ENCODE measurements around the gene EML4.

EML4 gene

DNA sequence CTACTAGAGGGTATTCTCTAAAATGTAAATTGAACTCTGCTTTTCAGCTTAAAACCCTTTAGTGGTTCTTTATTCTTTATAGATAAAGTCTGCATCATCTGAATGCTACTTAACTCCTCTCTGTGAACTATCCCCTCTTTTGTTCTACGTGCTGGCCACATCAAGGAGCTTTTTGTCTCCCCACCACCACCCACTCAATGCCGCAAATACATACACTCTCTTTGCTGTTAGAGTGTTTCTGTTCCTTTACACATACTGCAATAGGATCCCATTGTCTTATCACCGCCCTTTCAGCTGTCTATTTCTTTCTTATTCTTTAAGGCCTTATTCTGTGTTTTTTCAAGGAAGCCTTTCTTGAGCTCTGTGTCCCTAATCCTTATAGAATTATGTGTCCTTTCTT lies 83.3 kb downstream of the EML4 start:
- no peak overlapping the region for H3K4me3 ChIP-seq (replicated peaks; ENCODE audit: insufficient read depth, low read length)
- DNase-seq (ENCODE audit: low read depth in 1 of 2, low spot score in 1 of 2): no peak
- H3K27ac ChIP-seq (replicated peaks): no peak overlapping the region
- H3K27me3 ChIP-seq (ENCODE audit: insufficient read depth, poor library complexity, severe bottlenecking): no peaks in the 10 kb centered on the region
- TF ChIP-seq, protein P1, sequence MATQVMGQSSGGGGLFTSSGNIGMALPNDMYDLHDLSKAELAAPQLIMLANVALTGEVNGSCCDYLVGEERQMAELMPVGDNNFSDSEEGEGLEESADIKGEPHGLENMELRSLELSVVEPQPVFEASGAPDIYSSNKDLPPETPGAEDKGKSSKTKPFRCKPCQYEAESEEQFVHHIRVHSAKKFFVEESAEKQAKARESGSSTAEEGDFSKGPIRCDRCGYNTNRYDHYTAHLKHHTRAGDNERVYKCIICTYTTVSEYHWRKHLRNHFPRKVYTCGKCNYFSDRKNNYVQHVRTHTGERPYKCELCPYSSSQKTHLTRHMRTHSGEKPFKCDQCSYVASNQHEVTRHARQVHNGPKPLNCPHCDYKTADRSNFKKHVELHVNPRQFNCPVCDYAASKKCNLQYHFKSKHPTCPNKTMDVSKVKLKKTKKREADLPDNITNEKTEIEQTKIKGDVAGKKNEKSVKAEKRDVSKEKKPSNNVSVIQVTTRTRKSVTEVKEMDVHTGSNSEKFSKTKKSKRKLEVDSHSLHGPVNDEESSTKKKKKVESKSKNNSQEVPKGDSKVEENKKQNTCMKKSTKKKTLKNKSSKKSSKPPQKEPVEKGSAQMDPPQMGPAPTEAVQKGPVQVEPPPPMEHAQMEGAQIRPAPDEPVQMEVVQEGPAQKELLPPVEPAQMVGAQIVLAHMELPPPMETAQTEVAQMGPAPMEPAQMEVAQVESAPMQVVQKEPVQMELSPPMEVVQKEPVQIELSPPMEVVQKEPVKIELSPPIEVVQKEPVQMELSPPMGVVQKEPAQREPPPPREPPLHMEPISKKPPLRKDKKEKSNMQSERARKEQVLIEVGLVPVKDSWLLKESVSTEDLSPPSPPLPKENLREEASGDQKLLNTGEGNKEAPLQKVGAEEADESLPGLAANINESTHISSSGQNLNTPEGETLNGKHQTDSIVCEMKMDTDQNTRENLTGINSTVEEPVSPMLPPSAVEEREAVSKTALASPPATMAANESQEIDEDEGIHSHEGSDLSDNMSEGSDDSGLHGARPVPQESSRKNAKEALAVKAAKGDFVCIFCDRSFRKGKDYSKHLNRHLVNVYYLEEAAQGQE (IDR thresholded peaks at IDR 0.05; ENCODE audit: insufficient replicate concordance, low read depth): no peak
- TF ChIP-seq, protein P2, sequence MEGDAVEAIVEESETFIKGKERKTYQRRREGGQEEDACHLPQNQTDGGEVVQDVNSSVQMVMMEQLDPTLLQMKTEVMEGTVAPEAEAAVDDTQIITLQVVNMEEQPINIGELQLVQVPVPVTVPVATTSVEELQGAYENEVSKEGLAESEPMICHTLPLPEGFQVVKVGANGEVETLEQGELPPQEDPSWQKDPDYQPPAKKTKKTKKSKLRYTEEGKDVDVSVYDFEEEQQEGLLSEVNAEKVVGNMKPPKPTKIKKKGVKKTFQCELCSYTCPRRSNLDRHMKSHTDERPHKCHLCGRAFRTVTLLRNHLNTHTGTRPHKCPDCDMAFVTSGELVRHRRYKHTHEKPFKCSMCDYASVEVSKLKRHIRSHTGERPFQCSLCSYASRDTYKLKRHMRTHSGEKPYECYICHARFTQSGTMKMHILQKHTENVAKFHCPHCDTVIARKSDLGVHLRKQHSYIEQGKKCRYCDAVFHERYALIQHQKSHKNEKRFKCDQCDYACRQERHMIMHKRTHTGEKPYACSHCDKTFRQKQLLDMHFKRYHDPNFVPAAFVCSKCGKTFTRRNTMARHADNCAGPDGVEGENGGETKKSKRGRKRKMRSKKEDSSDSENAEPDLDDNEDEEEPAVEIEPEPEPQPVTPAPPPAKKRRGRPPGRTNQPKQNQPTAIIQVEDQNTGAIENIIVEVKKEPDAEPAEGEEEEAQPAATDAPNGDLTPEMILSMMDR (IDR thresholded peaks at IDR 0.05; ENCODE audit: insufficient read depth, low read length): no peak
- TF ChIP-seq POLR2AphosphoS5 (IDR thresholded peaks at IDR 0.05; ENCODE audit: low read depth) (no peak), GABPA (IDR thresholded peaks at IDR 0.05; ENCODE audit: low read depth) (no peak), SPI1 (IDR thresholded peaks at IDR 0.05; ENCODE audit: borderline replicate concordance, low read depth) (no peak)

DNA sequence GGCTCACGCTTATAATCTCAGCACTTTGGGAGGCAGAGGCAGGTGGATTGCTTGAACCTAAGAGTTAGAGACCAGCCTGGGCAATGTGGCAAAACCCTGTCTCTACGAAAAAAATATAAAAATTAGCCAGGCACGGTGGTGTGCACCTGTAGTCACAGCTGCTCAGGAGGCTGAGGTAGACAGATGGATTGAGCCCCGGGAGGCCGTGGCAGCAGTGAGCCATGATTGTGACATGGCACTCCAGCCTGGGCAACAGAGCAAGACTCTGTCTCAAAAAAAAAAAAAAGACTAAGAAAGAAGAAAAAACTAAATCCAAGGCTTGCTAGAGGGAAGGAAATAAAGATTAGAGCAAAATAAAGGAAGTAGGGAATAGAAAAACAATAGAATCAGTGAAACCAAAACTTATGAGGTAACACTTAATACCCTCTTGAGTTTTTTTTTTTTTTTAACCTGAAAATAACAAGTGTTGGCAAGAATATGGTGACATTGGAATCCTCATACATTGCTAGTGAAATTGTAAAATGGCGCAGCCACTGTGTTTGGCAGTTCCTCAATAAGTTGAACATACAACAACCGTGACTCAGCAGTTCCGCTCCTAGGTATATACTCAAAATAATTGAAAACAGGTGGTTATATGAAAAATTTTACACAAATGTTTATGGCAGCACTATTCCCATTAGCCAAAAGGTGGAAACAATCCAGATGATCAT lies 85.2 kb downstream of the EML4 start:
- Histone ChIP-seq H3K4me3 (replicated peaks; ENCODE audit: insufficient read depth, low read length) (no peak overlapping the region), H3K27ac (replicated peaks) (no peak overlapping the region), H3K27me3 (ENCODE audit: insufficient read depth, poor library complexity, severe bottlenecking) (no peaks in the 10 kb centered on the region)
- TF ChIP-seq, protein P1 (IDR thresholded peaks at IDR 0.05; ENCODE audit: insufficient replicate concordance, low read depth): no peak
- TF ChIP-seq, protein P2 (IDR thresholded peaks at IDR 0.05; ENCODE audit: insufficient read depth, low read length): no peak
- TF ChIP-seq POLR2AphosphoS5 (IDR thresholded peaks at IDR 0.05; ENCODE audit: low read depth) (no peak), GABPA (IDR thresholded peaks at IDR 0.05; ENCODE audit: low read depth) (no peak), SPI1 (IDR thresholded peaks at IDR 0.05; ENCODE audit: borderline replicate concordance, low read depth) (no peak)
- no peak for DNase-seq (ENCODE audit: low read depth in 1 of 2, low spot score in 1 of 2)

DNA sequence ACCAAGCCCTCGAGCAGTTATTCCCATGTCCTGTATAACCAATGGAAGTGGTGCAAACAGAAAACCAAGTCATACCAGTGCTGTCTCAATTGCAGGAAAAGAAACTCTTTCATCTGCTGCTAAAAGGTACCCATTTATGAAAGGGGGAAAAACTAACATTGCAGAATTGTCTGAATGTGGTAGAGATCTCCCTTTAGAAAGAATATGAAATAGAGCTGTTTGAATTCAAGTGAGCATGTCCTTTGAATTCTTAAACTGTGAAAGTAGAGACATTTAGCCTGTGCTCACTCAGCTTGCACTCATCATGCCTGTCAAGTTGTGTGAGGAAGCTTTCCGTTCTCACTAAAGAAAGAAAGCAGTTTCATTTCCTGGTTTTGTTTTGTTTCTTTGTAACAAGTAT lies 87.4 kb downstream of the EML4 start:
- TF ChIP-seq POLR2AphosphoS5 (IDR thresholded peaks at IDR 0.05; ENCODE audit: low read depth) (no peak), SPI1 (IDR thresholded peaks at IDR 0.05; ENCODE audit: borderline replicate concordance, low read depth) (no peak), GABPA (IDR thresholded peaks at IDR 0.05; ENCODE audit: low read depth) (no peak)
- TF ChIP-seq, protein P1 (IDR thresholded peaks at IDR 0.05; ENCODE audit: insufficient replicate concordance, low read depth): no peak
- TF ChIP-seq, protein P2 (IDR thresholded peaks at IDR 0.05; ENCODE audit: insufficient read depth, low read length): no peak
- no peak for DNase-seq (ENCODE audit: low read depth in 1 of 2, low spot score in 1 of 2)
- no peak overlapping the region for H3K27ac ChIP-seq (replicated peaks)
- no peaks in the 10 kb centered on the region for H3K27me3 ChIP-seq (ENCODE audit: insufficient read depth, poor library complexity, severe bottlenecking)
- no peak overlapping the region for H3K4me3 ChIP-seq (replicated peaks; ENCODE audit: insufficient read depth, low read length)
